IMR-90 (cell line): ENCODE results near the gene SH2D1B. TPM values are rescaled to one million over a fixed set of nuclear protein-coding genes. Genes with fewer than 3 reads are reported as not detected.

Experiments used
- ATAC-seq: fragments of 200-7000 bp; cut with Tn5 transposase; 2 replicates; pipeline ENCODE4 v1.9.1; 2020; ENCODE audit warnings: low read depth, mild to moderate bottlenecking, moderate library complexity
- BruUV-seq: library from RNA; stranded (reverse); fragments of 400-500 nt; replicated peaks from 2 replicates; lab custom pipeline; 2021; lab: Mats Ljungman, UMichigan
- CTCF ChIA-PET: fragments of 300-600 bp; formaldehyde crosslinking; extraction: SDS; loops from one replicate; lab custom pipeline; 2021; ENCODE audit warnings: antibody characterized with exemption; lab: Yijun Ruan, JAX
- POLR2A ChIA-PET: fragments of 300-600 bp; sonication (Branson Sonifier 250); formaldehyde crosslinking; loops from one replicate; lab custom pipeline; 2022; ENCODE audit warnings: antibody characterized with exemption; ENCODE audit not compliant: unreplicated experiment; lab: Charles Lee
- DNase-seq: peaks from one replicate; pipeline ENCODE4 v3.0.0; 2013
- H2AFZ ChIP-seq: replicated peaks from 2 replicates; pipeline ENCODE3; 2013; ENCODE audit warnings: low read length, mild to moderate bottlenecking; ENCODE audit not compliant: poor library complexity
- H2AK5ac ChIP-seq: 2 replicates; pipeline ENCODE4 v1.6.1; 2013; ENCODE audit warnings: low read depth, low read length, inconsistent platforms
- H2AK9ac ChIP-seq: replicated peaks from 2 replicates; pipeline ENCODE3; 2013; ENCODE audit warnings: mild to moderate bottlenecking, low read depth, low read length, moderate library complexity; ENCODE audit not compliant: poor library complexity
- H2BK120ac ChIP-seq: 2 replicates; pipeline ENCODE4 v1.6.1; 2013; ENCODE audit warnings: low read depth, low read length, inconsistent platforms
- H2BK15ac ChIP-seq: 3 replicates; pipeline ENCODE4 v1.6.1; 2013; ENCODE audit warnings: low read depth, low read length, inconsistent platforms
- H2BK20ac ChIP-seq: 2 replicates; pipeline ENCODE4 v1.6.1; 2013; ENCODE audit warnings: low read depth, mild to moderate bottlenecking, inconsistent platforms, low read length, moderate library complexity
- H2BK5ac ChIP-seq: 2 replicates; pipeline ENCODE4 v1.6.1; 2013; ENCODE audit warnings: mild to moderate bottlenecking, low read depth, low read length, inconsistent platforms; ENCODE audit not compliant: poor library complexity, severe bottlenecking
- H3K14ac ChIP-seq: replicated peaks from 2 replicates; pipeline ENCODE4 v1.6.1; 2013; ENCODE audit warnings: low read depth, low read length, inconsistent platforms
- H3K18ac ChIP-seq: 2 replicates; pipeline ENCODE4 v1.6.1; 2013; ENCODE audit warnings: low read depth, low read length, control low read depth
- H3K23ac ChIP-seq: 2 replicates; pipeline ENCODE4 v1.6.1; 2013; ENCODE audit warnings: low read depth, low read length, inconsistent platforms
- H3K27ac ChIP-seq: 2 replicates; pipeline ENCODE4 v1.5.1; 2013; ENCODE audit warnings: mild to moderate bottlenecking, control low read depth, low read length; ENCODE audit not compliant: insufficient read depth
- H3K27me3 ChIP-seq: 2 replicates; pipeline ENCODE4 v1.6.1; 2013; ENCODE audit warnings: low read length; ENCODE audit not compliant: control insufficient read depth, insufficient read depth
- H3K36me3 ChIP-seq: 2 replicates; pipeline ENCODE4 v1.6.1; 2013; ENCODE audit warnings: low read length, mixed read lengths; ENCODE audit not compliant: control insufficient read depth, insufficient read depth
- H3K4ac ChIP-seq: 2 replicates; pipeline ENCODE4 v1.6.1; 2013; ENCODE audit warnings: low read depth, low read length, inconsistent platforms
- H3K4me1 ChIP-seq: 2 replicates; pipeline ENCODE4 v1.6.1; 2013; ENCODE audit warnings: low read length, mixed read lengths; ENCODE audit not compliant: control insufficient read depth, insufficient read depth
- H3K4me2 ChIP-seq: 2 replicates; pipeline ENCODE4 v1.6.1; 2013; ENCODE audit warnings: low read depth, mild to moderate bottlenecking, control low read depth, low read length, moderate library complexity
- H3K4me3 ChIP-seq: 2 replicates; pipeline ENCODE4 v1.5.1; 2013; ENCODE audit warnings: low read depth, mild to moderate bottlenecking, control low read depth, low read length, moderate library complexity; ENCODE audit not compliant: insufficient read depth
- H3K56ac ChIP-seq: 2 replicates; pipeline ENCODE4 v1.6.1; 2013; ENCODE audit warnings: low read length, inconsistent platforms; ENCODE audit not compliant: insufficient read depth; ENCODE audit errors: extremely low read depth
- H3K79me1 ChIP-seq, 2 experiments: 2 replicates each; pipeline ENCODE4 v1.6.1; 2013; ENCODE audit warnings: low read length in 2 of 2, inconsistent platforms in 1 of 2, low read depth in 1 of 2
- H3K9ac ChIP-seq: 2 replicates; pipeline ENCODE4 v1.6.1; 2013; ENCODE audit warnings: low read depth, low read length, control low read depth
- H3K9me1 ChIP-seq: 2 replicates; pipeline ENCODE4 v1.6.1; 2013; ENCODE audit warnings: low read length, inconsistent platforms; ENCODE audit not compliant: insufficient read depth
- H3K9me3 ChIP-seq: 2 replicates; pipeline ENCODE4 v1.6.1; 2013; ENCODE audit warnings: low read length; ENCODE audit not compliant: control insufficient read depth, insufficient read depth
- H4K20me1 ChIP-seq: 2 replicates; pipeline ENCODE4 v1.6.1; 2013; ENCODE audit warnings: low read length, inconsistent platforms; ENCODE audit not compliant: insufficient read depth
- H4K5ac ChIP-seq: 2 replicates; pipeline ENCODE4 v1.6.1; 2013; ENCODE audit warnings: mild to moderate bottlenecking, low read depth, low read length, control low read depth
- H4K8ac ChIP-seq, 2 experiments: 2 replicates each; pipeline ENCODE4 v1.6.1; 2013; ENCODE audit warnings: low read depth in 2 of 2, low read length in 2 of 2, control low read depth in 1 of 2, inconsistent platforms in 1 of 2
- H4K91ac ChIP-seq: 2 replicates; pipeline ENCODE4 v1.6.1; 2013; ENCODE audit warnings: low read depth, low read length, inconsistent platforms; ENCODE audit not compliant: insufficient read depth
- BHLHE40 ChIP-seq: fragments of 150-350 bp; IDR thresholded peaks from 2 replicates; pipeline ENCODE4 v1.6.1; 2016; ENCODE audit warnings: mild to moderate bottlenecking, low read depth, low read length
- CEBPB ChIP-seq: IDR thresholded peaks from 2 replicates; pipeline ENCODE4 v1.6.1; 2012; ENCODE audit warnings: low read depth, low read length, improper control_type of control experiment
- CHD1 ChIP-seq: IDR thresholded peaks from 2 replicates; pipeline ENCODE4 v1.6.1; 2012; ENCODE audit warnings: low read depth, low read length, improper control_type of control experiment
- FOS ChIP-seq: fragments of 150-350 bp; IDR thresholded peaks from 2 replicates; pipeline ENCODE4 v1.6.1; 2016; ENCODE audit warnings: low read depth, low read length
- MAFK ChIP-seq: IDR thresholded peaks from 2 replicates; pipeline ENCODE4 v1.6.1; 2012; ENCODE audit warnings: low read depth, low read length, improper control_type of control experiment
- MAZ ChIP-seq: IDR thresholded peaks from 2 replicates; pipeline ENCODE4 v1.6.1; 2012; ENCODE audit warnings: low read depth, mild to moderate bottlenecking, low read length, improper control_type of control experiment, moderate library complexity, borderline replicate concordance
- MXI1 ChIP-seq: IDR thresholded peaks from 2 replicates; pipeline ENCODE4 v1.6.1; 2012; ENCODE audit warnings: low read depth, mild to moderate bottlenecking, low read length, moderate library complexity, borderline replicate concordance
- NFE2L2 ChIP-seq: fragments of 150-350 bp; IDR thresholded peaks from 2 replicates; pipeline ENCODE4 v1.6.1; 2016; ENCODE audit warnings: low read depth, mild to moderate bottlenecking, low read length
- POLR2A ChIP-seq: IDR thresholded peaks from 2 replicates; pipeline ENCODE4 v1.6.1; 2012; ENCODE audit warnings: mild to moderate bottlenecking, low read depth, low read length
- RAD21 ChIP-seq: IDR thresholded peaks from 2 replicates; pipeline ENCODE4 v1.6.1; 2012; ENCODE audit warnings: low read length, improper control_type of control experiment
- RCOR1 ChIP-seq: IDR thresholded peaks from 2 replicates; pipeline ENCODE4 v1.6.1; 2012; ENCODE audit warnings: mild to moderate bottlenecking, low read length, improper control_type of control experiment; ENCODE audit not compliant: insufficient replicate concordance
- RFX5 ChIP-seq: IDR thresholded peaks from 2 replicates; pipeline ENCODE4 v1.8.0; 2012; ENCODE audit warnings: low read depth, mild to moderate bottlenecking, low read length, moderate library complexity
- SMC3 ChIP-seq: fragments of 150-350 bp; IDR thresholded peaks from 2 replicates; pipeline ENCODE4 v1.6.1; 2016; ENCODE audit warnings: low read depth, mild to moderate bottlenecking, antibody characterized with exemption, low read length, moderate library complexity
- WGBS, 2 experiments: methylation state at CpG; one replicate each; pipeline versions ENCODE4 v1.1.5 to v1.1.7; 2013; ENCODE audit warnings: missing lambda C conversion rate in 2 of 2; ENCODE audit not compliant: insufficient read length in 1 of 2; ENCODE audit errors: extremely low coverage in 2 of 2; 5-methylcytosine and 5-hydroxymethylcytosine counted together
- dilution Hi-C: fragments of 300-500 bp; cut with HindIII; formaldehyde crosslinking; loops from one replicate; pipeline ENCODE4 v1.14.3; 2018; ENCODE audit warnings: low sequenced_read_pairs; ENCODE audit not compliant: unreplicated experiment
- in situ Hi-C: fragments of 300-500 bp; cut with MboI; formaldehyde crosslinking; loops from 3 replicates; pipeline ENCODE4 v1.14.3; 2019; ENCODE audit warnings: low sequenced_read_pairs, inconsistent platforms, mixed read lengths
- intact Hi-C: fragments of 100-400 bp; cut with micrococcal nuclease; formaldehyde crosslinking; loops from 2 replicates; pipeline ENCODE4 v1.10.0; 2022
- polyA plus RNA-seq, 3 experiments: library from polyadenylated mRNA; depleted of rRNA; stranded (reverse); fragments of >200 nt; gene quantifications; 2 replicates each; pipeline ENCODE4 v1.2.3, GENCODE V29; 2012; ENCODE audit warnings: low replicate concordance in 1 of 3
- total RNA-seq: library from RNA; depleted of rRNA; stranded (reverse); fragments of >200 nt; gene quantifications from 2 replicates; pipeline ENCODE4 v1.2.3, GENCODE V29; 2012
- TF ChIP-seq, protein P1 (sequence below): conservative IDR thresholded peaks from 2 replicates; pipeline ENCODE4 v1.5.1; 2012; ENCODE audit warnings: mild to moderate bottlenecking, low read depth, low read length, improper control_type of control experiment
- TF ChIP-seq, protein P2 (sequence below): fragments of 150-350 bp; IDR thresholded peaks from 2 replicates; pipeline ENCODE4 v1.6.1; 2017; ENCODE audit warnings: mild to moderate bottlenecking, antibody characterized with exemption, low read length, low read depth
- TF ChIP-seq, protein P3 (sequence below): fragments of 150-350 bp; IDR thresholded peaks from 2 replicates; pipeline ENCODE4 v1.6.1; 2016; ENCODE audit warnings: low read depth, mild to moderate bottlenecking, low read length, moderate library complexity, borderline replicate concordance

SH2D1B gene
- total and polyA plus RNA-seq, 2 of the 4 experiments (the other 2 are of a cell fraction): 0.03 to 0.18 TPM

DNA sequence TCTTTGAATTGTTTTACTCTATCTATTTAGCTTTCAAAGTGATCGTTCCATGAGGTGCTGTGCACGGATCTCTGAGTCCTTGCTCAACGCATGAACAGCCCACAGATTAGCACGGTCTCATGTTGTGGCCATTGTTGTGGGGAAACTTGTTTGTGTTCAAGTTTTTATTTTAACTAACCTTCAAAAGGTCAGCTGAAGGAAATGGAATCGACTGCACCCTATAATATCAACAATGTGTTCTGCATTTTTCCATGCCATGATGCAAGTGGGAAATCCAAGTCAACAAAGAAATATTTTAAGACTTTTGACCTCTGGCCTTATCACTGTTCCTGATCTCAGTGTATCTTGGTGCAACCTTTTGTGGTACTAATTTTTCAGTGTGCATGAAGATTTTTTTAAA, 6.1 kb downstream of the SH2D1B start:
- BruUV-seq: no TSS peak
- H3K18ac ChIP-seq: no peak overlapping the region
- H2AFZ ChIP-seq: no peak overlapping the region
- no peak overlapping the region for H2AK9ac ChIP-seq
- dilution Hi-C loops: no loop called here
- H3K23ac ChIP-seq: no peak overlapping the region
- H3K4me3 ChIP-seq: no peak overlapping the region
- CTCF ChIA-PET: no interaction called here
- H4K91ac ChIP-seq: no peak overlapping the region
- H3K9me1 ChIP-seq: no peaks in the 10 kb centered on the region
- no CpG with 5 or more reads among the region's 5 CpGs for WGBS, 2 experiments
- no peaks in the 10 kb centered on the region for H4K20me1 ChIP-seq
- no peak overlapping the region for H3K14ac ChIP-seq
- H3K27ac ChIP-seq: no peak overlapping the region
- in situ Hi-C loops: no loop called here
- H3K27me3 ChIP-seq: no peaks in the 10 kb centered on the region
- no peak overlapping the region for H2BK20ac ChIP-seq
- POLR2A ChIA-PET: no interaction called here
- H2BK15ac ChIP-seq: no peak overlapping the region
- no peak overlapping the region for H3K56ac ChIP-seq
- no peak overlapping the region for H2BK120ac ChIP-seq
- no peak overlapping the region for H3K4me2 ChIP-seq
- no peak overlapping the region for H4K8ac ChIP-seq
- H3K9ac ChIP-seq: no peak overlapping the region
- intact Hi-C loops: no loop called here
- DNase-seq (no peak), ATAC-seq (no peak)
- no peak overlapping the region for H2BK5ac ChIP-seq
- H2AK5ac ChIP-seq: no peak overlapping the region
- no peaks in the 10 kb centered on the region for H3K9me3 ChIP-seq
- H3K4me1 ChIP-seq: no peaks in the 10 kb centered on the region; the same call in 1 of the 2 replicates
- H3K36me3 ChIP-seq: no peaks in the 10 kb centered on the region
- no peak for TF ChIP-seq MAFK
- TF ChIP-seq, protein P1, sequence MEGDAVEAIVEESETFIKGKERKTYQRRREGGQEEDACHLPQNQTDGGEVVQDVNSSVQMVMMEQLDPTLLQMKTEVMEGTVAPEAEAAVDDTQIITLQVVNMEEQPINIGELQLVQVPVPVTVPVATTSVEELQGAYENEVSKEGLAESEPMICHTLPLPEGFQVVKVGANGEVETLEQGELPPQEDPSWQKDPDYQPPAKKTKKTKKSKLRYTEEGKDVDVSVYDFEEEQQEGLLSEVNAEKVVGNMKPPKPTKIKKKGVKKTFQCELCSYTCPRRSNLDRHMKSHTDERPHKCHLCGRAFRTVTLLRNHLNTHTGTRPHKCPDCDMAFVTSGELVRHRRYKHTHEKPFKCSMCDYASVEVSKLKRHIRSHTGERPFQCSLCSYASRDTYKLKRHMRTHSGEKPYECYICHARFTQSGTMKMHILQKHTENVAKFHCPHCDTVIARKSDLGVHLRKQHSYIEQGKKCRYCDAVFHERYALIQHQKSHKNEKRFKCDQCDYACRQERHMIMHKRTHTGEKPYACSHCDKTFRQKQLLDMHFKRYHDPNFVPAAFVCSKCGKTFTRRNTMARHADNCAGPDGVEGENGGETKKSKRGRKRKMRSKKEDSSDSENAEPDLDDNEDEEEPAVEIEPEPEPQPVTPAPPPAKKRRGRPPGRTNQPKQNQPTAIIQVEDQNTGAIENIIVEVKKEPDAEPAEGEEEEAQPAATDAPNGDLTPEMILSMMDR: no peak
- TF ChIP-seq RAD21: no peak
- TF ChIP-seq FOS: no peak
- TF ChIP-seq RFX5: no peak
- TF ChIP-seq CEBPB: no peak
- TF ChIP-seq SMC3: no peak
- TF ChIP-seq POLR2A: no peak
- TF ChIP-seq, protein P2, sequence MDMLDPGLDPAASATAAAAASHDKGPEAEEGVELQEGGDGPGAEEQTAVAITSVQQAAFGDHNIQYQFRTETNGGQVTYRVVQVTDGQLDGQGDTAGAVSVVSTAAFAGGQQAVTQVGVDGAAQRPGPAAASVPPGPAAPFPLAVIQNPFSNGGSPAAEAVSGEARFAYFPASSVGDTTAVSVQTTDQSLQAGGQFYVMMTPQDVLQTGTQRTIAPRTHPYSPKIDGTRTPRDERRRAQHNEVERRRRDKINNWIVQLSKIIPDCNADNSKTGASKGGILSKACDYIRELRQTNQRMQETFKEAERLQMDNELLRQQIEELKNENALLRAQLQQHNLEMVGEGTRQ: no peak
- TF ChIP-seq RCOR1: no peak
- TF ChIP-seq, protein P3, sequence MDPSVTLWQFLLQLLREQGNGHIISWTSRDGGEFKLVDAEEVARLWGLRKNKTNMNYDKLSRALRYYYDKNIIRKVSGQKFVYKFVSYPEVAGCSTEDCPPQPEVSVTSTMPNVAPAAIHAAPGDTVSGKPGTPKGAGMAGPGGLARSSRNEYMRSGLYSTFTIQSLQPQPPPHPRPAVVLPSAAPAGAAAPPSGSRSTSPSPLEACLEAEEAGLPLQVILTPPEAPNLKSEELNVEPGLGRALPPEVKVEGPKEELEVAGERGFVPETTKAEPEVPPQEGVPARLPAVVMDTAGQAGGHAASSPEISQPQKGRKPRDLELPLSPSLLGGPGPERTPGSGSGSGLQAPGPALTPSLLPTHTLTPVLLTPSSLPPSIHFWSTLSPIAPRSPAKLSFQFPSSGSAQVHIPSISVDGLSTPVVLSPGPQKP: no peak
- no peak for TF ChIP-seq NFE2L2
- TF ChIP-seq MAZ: no peak
- TF ChIP-seq BHLHE40: no peak
- no peak for TF ChIP-seq CHD1
- no peak for TF ChIP-seq MXI1
- H3K79me1 ChIP-seq: no peaks in the 10 kb centered on the region
- no peak overlapping the region for H4K5ac ChIP-seq
- H3K4ac ChIP-seq: no peak overlapping the region
